Stomach (tissue), 9 donors: ENCODE measurements around the gene EIF5A2. TPM values are rescaled to one million over a fixed set of nuclear protein-coding genes. Genes with fewer than 3 reads are reported as not detected.

Source experiments
- DNase-seq, 2 donors: peaks; one replicate each; pipeline versions ENCODE4 v3.0.0 to v3.0.0-alpha.2; 2013 to 2019
- H3K27ac ChIP-seq, 5 donors: fragments of 200-600 bp in 4 of 5; sonication (generic) in 4 of 5; one replicate each; pipeline ENCODE4 v1.5.1; 2013 to 2019; ENCODE audit warnings: mild to moderate bottlenecking in 1 of 5, moderate library complexity in 1 of 5
- H3K27me3 ChIP-seq, 3 donors: fragments of 200-600 bp; sonication (generic); one replicate each; pipeline ENCODE4 v1.5.1; 2017 to 2019; ENCODE audit warnings: mixed run types in 1 of 3
- H3K36me3 ChIP-seq, 4 donors: fragments of 200-600 bp; sonication (generic); 1 replicate in 3 of 4; 2 replicates in 1 of 4; pipeline ENCODE4 v1.5.1; 2016 to 2019
- H3K4me1 ChIP-seq, 4 donors: fragments of 200-600 bp; sonication (generic); one replicate each; pipeline ENCODE4 v1.5.1; 2016 to 2019
- H3K4me3 ChIP-seq, 4 donors: fragments of 200-600 bp; sonication (generic) in 3 of 4; one replicate each; pipeline ENCODE4 v1.5.1; 2016 to 2019; ENCODE audit warnings: mild to moderate bottlenecking in 1 of 4
- H3K9me3 ChIP-seq, 4 donors: fragments of 200-600 bp; sonication (generic); one replicate each; pipeline ENCODE4 v1.5.1; 2016 to 2019
- CTCF ChIP-seq, 7 experiments: fragments of 450-650 bp in 4 of 7; fragments of 200-600 bp in 3 of 7; sonication (generic) in 3 of 7; IDR thresholded peaks; one replicate each; pipeline ENCODE4 v1.5.1; 2016 to 2019; ENCODE audit warnings: antibody characterized with exemption in 7 of 7, control low read depth in 2 of 7, mild to moderate bottlenecking in 1 of 7
- EP300 ChIP-seq: sonication (generic); formaldehyde crosslinking; IDR thresholded peaks from one replicate; pipeline ENCODE4 v1.6.1; 2017; ENCODE audit warnings: antibody characterized with exemption
- POLR2A ChIP-seq, 4 donors: fragments of 450-650 bp; IDR thresholded peaks; one replicate each; pipeline ENCODE4 v1.6.1; 2016; ENCODE audit warnings: antibody characterized with exemption in 4 of 4, control low read depth in 2 of 4, mild to moderate bottlenecking in 1 of 4, moderate library complexity in 1 of 4
- POLR2AphosphoS5 ChIP-seq, 3 donors: sonication (generic); formaldehyde crosslinking; IDR thresholded peaks; one replicate each; pipeline ENCODE4 v1.6.1; 2016; ENCODE audit warnings: antibody characterized with exemption in 3 of 3
- WGBS, 5 donors: extraction: QIAGEN DNeasy Blood & Tissue Kit in 3 of 5; methylation state at CpG; one replicate each; pipeline versions ENCODE4 v1.1.5 to v1.1.7; 2013 to 2018; 5-methylcytosine and 5-hydroxymethylcytosine counted together
- intact Hi-C: fragments of 100-400 bp; cut with DNase I; formaldehyde crosslinking; loops from one replicate; pipeline ENCODE4 v1.15.1; 2023; ENCODE audit warnings: low total_unique reads
- polyA plus RNA-seq, 3 donors: library from polyadenylated mRNA; stranded (reverse); fragments of 200-250 nt; gene quantifications; one replicate each; pipeline ENCODE4 v1.2.3, GENCODE V29; 2013
- total RNA-seq, 5 donors: library from RNA; depleted of rRNA; stranded (reverse); fragments of >200 nt; gene quantifications; one replicate each; pipeline versions ENCODE4 v1.1.0 to v1.2.3, GENCODE V29; 2014 to 2016
- donor health status: healthy with polysubstance abuse.
- donor health status: Bipolar disorder and iron deficiency.
- donor health status: healthy.

The EIF5A2 gene
- total and polyA plus RNA-seq, 8 donors: 1.5 to 27.2 (median 4.8) TPM

- intact Hi-C loops: no loop called here
- H3K36me3 ChIP-seq: peaks cover 14 to 36% (median 32%) of the 10 kb centered on the region in 4 donors
- H3K27ac ChIP-seq: no peak overlapping the region
- TF ChIP-seq EP300 (no peak), CTCF (IDR thresholded peaks at IDR 0.05) (no peak), POLR2A (IDR thresholded peaks at IDR 0.05) (no peak), POLR2AphosphoS5 (IDR thresholded peaks at IDR 0.05) (no peak)
- WGBS, 5 donors: 75 to 91% (median 85%) methylated on average over 4 of the region's 4 CpGs
- H3K4me3 ChIP-seq: no peak overlapping the region
- H3K4me1 ChIP-seq: peaks cover 19 to 24% (median 21%) of the 10 kb centered on the region in 4 donors
- H3K27me3 ChIP-seq: no peaks in the 10 kb centered on the region
- H3K9me3 ChIP-seq: no peaks in the 10 kb centered on the region
- DNase-seq: no peak
Measured at GRCh38 chr3:170863816-170864215, 44.6 kb downstream of the EIF5A2 start.

GRCh38 chr3:170862618-170863374, 45.6 kb downstream of the EIF5A2 start:
- Histone ChIP-seq H3K36me3 (peaks cover 14 to 33% (median 29%) of the 10 kb centered on the region in 4 donors), H3K9me3 (no peaks in the 10 kb centered on the region), H3K4me1 (peaks cover 9 to 14% (median 12%) of the 10 kb centered on the region in 4 donors), H3K27me3 (no peaks in the 10 kb centered on the region), H3K27ac (no peak overlapping the region), H3K4me3 (no peak overlapping the region)
- 75 to 86% (median 83%) methylated on average over 10 of the region's 10 CpGs for WGBS, 5 donors
- intact Hi-C loops: no loop called here
- DNase-seq: peak in 1 of 2 donors; percentile 26
- no peak for TF ChIP-seq POLR2A (IDR thresholded peaks at IDR 0.05)
- no peak for TF ChIP-seq CTCF (IDR thresholded peaks at IDR 0.05)
- no peak for TF ChIP-seq POLR2AphosphoS5 (IDR thresholded peaks at IDR 0.05)
- TF ChIP-seq EP300: no peak

DNA sequence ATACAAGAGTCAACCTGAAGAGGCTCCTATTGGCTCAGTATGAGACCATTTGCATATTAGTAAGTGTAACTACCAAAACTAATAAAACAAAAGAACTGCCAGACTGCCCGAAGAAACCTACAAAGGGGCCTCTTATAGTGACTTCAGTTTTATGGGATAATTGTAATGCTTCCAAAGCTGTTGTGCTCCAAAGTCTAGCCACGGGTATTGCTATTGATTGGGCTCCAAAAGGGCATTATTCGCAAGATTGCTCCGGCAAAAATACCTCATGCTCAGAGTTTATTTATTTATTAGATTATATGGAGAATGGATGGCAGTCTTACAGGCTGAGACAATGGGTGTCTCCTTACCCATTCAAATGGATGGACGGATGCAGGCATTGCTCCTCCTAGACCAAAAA, 49.8 kb downstream of the EIF5A2 start:
- Histone ChIP-seq H3K4me3 (no peak overlapping the region), H3K27me3 (no peaks in the 10 kb centered on the region), H3K9me3 (no peaks in the 10 kb centered on the region), H3K27ac (no peak overlapping the region), H3K4me1 (no peaks in the 10 kb centered on the region), H3K36me3 (no peaks in the 10 kb centered on the region)
- TF ChIP-seq EP300 (no peak), POLR2A (IDR thresholded peaks at IDR 0.05) (no peak), POLR2AphosphoS5 (IDR thresholded peaks at IDR 0.05) (no peak), CTCF (IDR thresholded peaks at IDR 0.05) (no peak)
- 86 to 95% (median 92%) methylated on average over 5 of the region's 5 CpGs for WGBS, 5 donors
- intact Hi-C loops: no loop called here
- no peak for DNase-seq

DNA sequence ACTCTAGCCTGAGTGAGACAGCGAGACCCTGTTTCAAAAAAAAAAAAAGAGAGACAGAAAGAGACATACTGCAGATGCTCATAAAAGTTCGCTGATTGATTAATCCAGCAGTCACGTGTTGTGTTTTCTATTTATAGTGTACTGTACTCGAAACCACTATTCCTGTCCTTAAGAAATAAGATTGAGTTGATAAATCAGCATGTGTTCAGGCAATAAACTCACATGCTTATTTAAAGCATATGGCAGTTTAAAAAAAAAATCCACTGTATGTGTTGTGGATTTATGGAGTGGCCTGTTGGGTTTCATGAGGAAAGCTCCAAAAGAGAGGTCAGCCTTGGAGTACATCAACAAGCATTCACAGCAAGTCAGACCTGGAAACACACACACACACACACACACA, 56.1 kb downstream of the EIF5A2 start:
- no peaks in the 10 kb centered on the region for H3K27me3 ChIP-seq
- no peaks in the 10 kb centered on the region for H3K9me3 ChIP-seq
- no peak overlapping the region for H3K4me3 ChIP-seq
- H3K4me1 ChIP-seq: no peaks in the 10 kb centered on the region
- intact Hi-C loops: no loop called here
- H3K27ac ChIP-seq: no peak overlapping the region
- TF ChIP-seq POLR2AphosphoS5 (IDR thresholded peaks at IDR 0.05): no peak
- TF ChIP-seq POLR2A (IDR thresholded peaks at IDR 0.05): no peak
- no peak for TF ChIP-seq CTCF (IDR thresholded peaks at IDR 0.05)
- TF ChIP-seq EP300: no peak
- no peak for DNase-seq
- no peaks in the 10 kb centered on the region for H3K36me3 ChIP-seq
- WGBS, 5 donors: 75 to 81% (median 78%) methylated on average over 4 of the region's 4 CpGs
